ENCODE data around the gene S100Z.

DNA sequence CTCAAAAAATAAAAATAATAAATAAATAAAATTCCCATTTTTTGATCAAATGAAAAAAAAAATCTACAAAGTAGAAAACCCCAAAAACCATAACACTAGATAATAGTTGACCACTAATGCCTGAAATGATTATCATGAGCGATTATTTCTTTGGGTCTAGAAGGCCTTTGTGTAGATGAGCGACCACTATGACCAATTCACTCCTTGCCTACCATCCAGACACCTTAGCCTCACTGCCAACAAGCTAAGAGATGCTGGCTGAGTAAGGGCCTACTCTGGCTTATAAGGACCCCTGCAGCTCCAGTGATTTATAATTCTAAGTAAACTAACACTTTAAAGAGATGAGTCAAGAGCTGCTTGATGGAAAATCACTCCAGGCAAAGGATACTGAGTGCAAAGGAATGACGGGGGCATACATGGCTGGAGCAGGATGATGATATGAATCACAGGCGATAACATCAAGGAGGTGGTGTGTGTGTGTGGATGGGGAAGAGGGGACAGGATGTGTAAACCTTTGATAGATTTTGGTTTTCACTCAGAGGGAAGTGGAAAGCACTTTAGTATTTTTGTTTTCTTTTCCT lies 35.7 kb upstream of the S100Z start:
- TF ChIP-seq RAD21 (conservative IDR thresholded peaks at IDR 0.05 in 1 of 2, IDR thresholded peaks at IDR 0.05 in 1 of 2): peak; percentile 45 to 47; a peak in 4 of 5 replicates
- TF ChIP-seq, protein P1, sequence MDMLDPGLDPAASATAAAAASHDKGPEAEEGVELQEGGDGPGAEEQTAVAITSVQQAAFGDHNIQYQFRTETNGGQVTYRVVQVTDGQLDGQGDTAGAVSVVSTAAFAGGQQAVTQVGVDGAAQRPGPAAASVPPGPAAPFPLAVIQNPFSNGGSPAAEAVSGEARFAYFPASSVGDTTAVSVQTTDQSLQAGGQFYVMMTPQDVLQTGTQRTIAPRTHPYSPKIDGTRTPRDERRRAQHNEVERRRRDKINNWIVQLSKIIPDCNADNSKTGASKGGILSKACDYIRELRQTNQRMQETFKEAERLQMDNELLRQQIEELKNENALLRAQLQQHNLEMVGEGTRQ (IDR thresholded peaks at IDR 0.05): no peak
- TF ChIP-seq, protein P2, sequence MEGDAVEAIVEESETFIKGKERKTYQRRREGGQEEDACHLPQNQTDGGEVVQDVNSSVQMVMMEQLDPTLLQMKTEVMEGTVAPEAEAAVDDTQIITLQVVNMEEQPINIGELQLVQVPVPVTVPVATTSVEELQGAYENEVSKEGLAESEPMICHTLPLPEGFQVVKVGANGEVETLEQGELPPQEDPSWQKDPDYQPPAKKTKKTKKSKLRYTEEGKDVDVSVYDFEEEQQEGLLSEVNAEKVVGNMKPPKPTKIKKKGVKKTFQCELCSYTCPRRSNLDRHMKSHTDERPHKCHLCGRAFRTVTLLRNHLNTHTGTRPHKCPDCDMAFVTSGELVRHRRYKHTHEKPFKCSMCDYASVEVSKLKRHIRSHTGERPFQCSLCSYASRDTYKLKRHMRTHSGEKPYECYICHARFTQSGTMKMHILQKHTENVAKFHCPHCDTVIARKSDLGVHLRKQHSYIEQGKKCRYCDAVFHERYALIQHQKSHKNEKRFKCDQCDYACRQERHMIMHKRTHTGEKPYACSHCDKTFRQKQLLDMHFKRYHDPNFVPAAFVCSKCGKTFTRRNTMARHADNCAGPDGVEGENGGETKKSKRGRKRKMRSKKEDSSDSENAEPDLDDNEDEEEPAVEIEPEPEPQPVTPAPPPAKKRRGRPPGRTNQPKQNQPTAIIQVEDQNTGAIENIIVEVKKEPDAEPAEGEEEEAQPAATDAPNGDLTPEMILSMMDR (IDR thresholded peaks at IDR 0.05): no peak

All from A549 (cell line).